ENCODE measurements around the gene OR52B6. TPM values are rescaled to one million over a fixed set of nuclear protein-coding genes. Genes with fewer than 3 reads are reported as not detected.

OR52B6 gene
- total RNA-seq, 2 experiments from 2014 or later = not detected

Other genes with a start within 250 kb of the OR52B6 start
- gene OR51B5, start 237.4 kb upstream of the OR52B6 start, total RNA-seq = not detected
- not detected for gene OR51B6, start 229.4 kb upstream of the OR52B6 start, total RNA-seq
- not detected for gene OR51M1, start 197.1 kb upstream of the OR52B6 start, total RNA-seq
- gene OR51Q1, start 158.8 kb upstream of the OR52B6 start, total RNA-seq = not detected
- gene OR51I1, start 139.4 kb upstream of the OR52B6 start, total RNA-seq = not detected
- not detected for gene OR51I2, start 131.6 kb upstream of the OR52B6 start, total RNA-seq
- gene OR52D1, start 92.2 kb upstream of the OR52B6 start, total RNA-seq = not detected
- under 1 TPM in 1 of 2 experiments, not detected in 1; 0.17 TPM for gene UBQLN3, start 70.9 kb upstream of the OR52B6 start, total RNA-seq
- gene UBQLNL, start 64.2 kb upstream of the OR52B6 start, total RNA-seq = under 1 TPM; 0.30 to 0.60 TPM
- gene OR52H1, start 32.3 kb upstream of the OR52B6 start, total RNA-seq = not detected
- gene TRIM6, start 15.8 kb downstream of the OR52B6 start, total RNA-seq = 1 to 10 TPM; 1.5 to 2.7 TPM
- gene TRIM34, start 44.1 kb downstream of the OR52B6 start, total RNA-seq = 10 to 100 TPM; 17.3 to 17.5 TPM
- 10 to 100 TPM; 33.1 to 36.4 TPM for gene TRIM5, start 104.2 kb downstream of the OR52B6 start, total RNA-seq
- 100 to 1,000 TPM; 341 to 369 TPM for gene TRIM22, start 108.9 kb downstream of the OR52B6 start, total RNA-seq
- under 1 TPM; 0.86 to 0.99 TPM for gene OR56B1, start 155.6 kb downstream of the OR52B6 start, total RNA-seq
- 1 to 10 TPM; 1.7 to 1.8 TPM for gene OR52N4, start 173.4 kb downstream of the OR52B6 start, total RNA-seq
- not detected for gene OR52N5, start 202.5 kb downstream of the OR52B6 start, total RNA-seq
- not detected for gene OR52N1, start 210.4 kb downstream of the OR52B6 start, total RNA-seq
- not detected for gene OR52N2, start 228.0 kb downstream of the OR52B6 start, total RNA-seq